NCI-H2227 (cell line): Measurements from ENCODE around the gene RCOR3.
"Not testable (repeated sequence)": the region's sequence is repeated elsewhere in the genome, so short reads cannot be mapped to it uniquely, and the experiment has no call there.

ENCODE experiments used
- DNase-seq: peaks from one replicate; lab custom pipeline; 2025; ENCODE audit not compliant: unreplicated experiment; lab: John Stamatoyannopoulos, UW

Gene RCOR3

DNA sequence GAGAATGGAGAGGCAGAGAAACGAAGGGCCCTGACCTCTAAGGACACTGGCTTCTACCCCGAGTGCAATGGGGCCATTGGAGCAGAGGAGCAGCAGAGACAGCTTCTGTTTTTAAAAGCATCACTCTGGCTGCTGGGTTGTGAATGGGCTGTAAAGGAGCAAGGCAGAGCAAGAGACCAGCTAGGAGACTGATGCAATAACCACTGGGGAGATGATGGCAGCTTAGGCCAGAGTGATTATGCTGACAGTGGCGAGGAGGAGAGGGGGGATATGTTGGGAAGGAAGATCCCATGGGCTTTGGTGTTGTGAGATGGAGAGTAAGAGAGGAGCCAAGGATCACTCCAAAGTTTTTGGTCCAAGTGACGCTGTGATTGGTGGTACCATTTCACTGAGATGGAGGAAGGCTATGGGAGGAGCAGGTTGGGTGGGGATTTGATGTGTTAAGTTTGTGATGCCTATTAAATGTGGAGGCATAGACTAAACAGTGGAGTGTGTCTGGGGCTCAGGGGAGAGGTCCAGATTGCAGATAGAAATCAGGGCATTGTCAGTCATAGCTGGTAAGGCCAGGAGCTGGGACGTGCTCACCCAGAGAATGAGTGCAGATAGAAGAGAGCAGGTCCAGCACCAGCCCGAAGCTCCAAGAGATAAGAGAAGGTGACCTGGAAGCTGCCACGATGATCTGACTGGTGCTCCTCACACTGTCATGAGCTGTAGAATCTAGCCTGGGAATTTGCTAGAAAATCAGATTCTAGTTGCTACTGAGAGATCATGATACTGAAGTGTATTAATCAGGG is 78.5 kb downstream of the RCOR3 start:
- DNase-seq: no peak

DNA sequence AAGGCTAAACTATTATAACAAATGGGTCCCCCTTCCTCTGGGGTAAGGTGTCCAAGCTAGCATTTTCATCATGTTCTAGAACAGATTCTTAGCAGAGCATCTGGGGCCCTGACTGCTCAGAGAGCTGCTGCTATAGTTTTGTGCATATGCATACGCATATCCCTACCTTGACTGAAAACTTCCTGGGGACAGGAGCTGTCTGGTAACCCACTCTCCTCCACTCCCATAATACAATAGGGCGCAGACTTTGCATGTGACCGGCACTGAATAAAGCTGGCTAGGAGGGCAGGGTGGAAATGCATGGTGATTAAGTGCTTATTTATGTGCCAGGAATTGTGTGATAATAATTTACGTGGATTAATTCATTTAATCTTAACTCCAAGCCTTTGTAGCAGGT is 79.1 kb downstream of the RCOR3 start:
- no peak for DNase-seq

DNA sequence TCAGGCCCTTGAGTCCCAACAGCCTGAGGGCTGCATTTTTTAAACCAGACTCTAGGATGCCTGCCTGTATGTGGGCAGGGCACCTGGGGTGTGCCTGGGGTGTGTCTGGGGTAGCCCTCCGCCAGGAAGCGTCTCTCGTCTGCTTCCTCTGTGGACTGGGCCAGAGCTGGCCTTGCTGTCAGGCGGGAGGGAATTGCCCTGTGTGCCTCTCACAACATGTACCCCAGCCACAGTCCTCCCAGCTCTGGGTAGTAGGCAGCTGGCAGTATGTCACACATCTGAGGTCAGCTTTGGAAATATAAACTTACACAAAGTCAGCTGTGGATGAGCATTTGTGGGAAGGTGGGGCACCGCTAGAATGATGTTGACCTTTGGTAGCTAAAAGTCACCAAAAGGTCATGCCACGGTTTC is 80.5 kb downstream of the RCOR3 start:
- DNase-seq: no peak

DNA sequence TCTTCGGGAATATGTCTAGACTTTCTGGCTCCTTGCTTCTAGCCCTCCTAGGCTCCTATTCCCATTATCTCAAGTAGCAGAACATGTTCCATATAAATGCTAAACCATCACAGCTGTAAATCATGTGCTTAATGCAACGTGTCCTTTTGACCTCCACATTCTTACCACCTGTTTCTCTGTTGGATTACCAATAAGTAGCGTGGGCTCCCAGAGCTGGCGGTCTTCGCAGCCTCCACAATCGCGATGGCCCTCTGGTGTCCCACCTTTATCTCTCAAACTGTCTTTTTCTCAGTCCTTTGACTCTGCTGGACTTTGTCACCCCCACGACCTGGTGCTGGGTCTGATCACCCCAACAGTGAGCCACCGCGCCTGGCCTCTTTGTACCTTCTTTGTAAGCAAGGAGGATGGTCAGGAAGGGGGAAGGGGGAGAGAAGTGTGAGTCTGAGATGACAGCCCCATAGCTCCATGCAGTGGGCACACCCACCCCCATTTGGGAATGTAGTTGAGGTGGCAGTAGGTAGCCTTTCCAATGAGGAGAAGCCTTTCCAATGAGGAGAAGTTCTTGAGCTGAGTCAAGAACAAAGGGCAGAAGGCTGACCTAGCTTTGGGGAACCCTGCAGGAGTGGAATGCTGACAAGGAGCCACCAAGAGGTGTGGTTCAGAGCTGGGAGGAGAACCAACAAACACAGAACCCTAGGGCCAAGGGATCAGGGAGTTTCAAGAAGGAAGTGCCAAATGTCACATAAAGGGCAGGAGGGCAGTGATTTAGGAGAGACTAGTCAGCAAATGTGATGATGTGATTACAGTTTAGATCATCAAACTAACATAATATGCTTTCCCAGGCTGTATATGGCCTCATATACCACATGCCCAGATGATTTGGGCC is 81.7 kb downstream of the RCOR3 start:
- DNase-seq: no peak

DNA sequence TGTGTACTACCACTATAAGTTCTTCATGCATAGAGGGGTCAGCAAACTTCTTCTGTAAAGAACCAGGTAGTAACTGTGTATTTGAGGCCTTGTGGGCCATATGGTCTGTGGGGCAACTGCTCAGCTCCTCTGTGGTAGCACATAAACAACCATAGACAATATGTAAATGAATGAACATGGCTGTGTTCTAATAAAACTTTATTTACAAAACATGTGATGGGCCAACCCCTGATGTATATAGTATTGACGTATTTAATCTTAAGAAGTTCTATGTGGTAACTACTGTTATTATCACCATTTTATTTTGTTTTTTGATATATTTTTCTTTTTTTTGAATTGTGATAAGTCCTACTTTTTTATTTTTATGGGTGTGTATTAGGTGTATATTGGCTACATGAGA is 82.8 kb downstream of the RCOR3 start:
- no peak for DNase-seq

DNA sequence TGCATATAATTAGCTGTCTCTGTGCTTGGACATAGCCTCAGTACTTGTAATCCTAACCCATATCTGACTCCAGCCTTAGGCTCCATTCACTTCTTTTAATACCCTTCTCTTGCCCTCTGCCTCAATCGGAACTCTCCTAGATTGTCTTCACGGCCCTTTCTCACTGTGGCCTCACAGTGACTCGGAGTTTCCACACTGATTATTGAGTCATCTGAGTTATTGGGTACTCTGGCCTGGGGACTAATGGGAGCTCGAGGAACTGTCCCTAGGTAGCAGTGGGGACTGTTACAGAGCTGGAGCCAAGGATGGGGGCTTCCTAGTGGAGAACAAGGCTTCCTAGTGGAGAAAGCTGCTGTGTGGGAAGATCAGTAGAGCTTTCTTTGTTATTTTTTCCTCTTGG is 84.4 kb downstream of the RCOR3 start:
- no peak for DNase-seq

DNA sequence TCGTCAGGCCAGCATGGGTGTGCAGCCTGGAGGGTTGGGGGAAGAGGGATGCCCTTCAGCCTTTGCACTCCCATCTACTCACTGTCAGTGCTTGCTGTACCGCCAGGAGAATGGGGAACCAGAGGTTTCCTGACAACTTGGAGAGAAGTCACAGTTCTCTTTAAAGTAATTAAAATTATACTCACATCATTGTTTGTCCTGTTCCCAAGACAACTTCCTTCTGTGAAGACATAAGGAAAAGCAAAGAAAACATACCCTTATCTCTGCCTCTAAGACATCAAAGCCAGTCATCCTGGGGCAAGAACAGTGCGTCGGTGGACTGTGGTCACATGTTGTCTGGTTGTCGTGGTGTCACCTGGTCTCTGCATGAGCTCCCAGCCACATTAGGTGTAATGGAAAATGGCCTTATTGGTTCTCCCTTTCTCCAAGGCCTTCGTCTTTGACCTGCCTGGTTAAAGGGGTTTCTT is 85.0 kb downstream of the RCOR3 start:
- no peak for DNase-seq

DNA sequence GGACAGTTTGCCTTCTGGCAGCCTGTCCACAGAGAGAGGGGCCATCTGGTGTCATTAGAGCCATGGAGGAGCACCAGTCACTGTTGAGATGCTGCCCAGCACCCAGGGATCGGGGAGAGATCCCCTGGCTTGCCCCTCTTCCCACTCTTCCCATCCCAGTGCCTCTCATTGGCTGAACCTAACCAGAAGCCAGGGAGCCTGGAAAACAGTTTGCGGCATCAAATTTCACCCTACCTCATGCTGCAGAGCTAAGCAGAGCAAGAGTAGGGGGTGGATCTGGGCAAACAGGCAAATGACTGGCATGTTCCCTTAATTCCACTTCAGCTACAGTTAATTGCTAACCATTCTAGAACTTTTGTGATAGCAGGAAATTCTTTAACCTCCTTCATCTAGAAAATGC is 86.6 kb downstream of the RCOR3 start:
- DNase-seq: no peak

DNA sequence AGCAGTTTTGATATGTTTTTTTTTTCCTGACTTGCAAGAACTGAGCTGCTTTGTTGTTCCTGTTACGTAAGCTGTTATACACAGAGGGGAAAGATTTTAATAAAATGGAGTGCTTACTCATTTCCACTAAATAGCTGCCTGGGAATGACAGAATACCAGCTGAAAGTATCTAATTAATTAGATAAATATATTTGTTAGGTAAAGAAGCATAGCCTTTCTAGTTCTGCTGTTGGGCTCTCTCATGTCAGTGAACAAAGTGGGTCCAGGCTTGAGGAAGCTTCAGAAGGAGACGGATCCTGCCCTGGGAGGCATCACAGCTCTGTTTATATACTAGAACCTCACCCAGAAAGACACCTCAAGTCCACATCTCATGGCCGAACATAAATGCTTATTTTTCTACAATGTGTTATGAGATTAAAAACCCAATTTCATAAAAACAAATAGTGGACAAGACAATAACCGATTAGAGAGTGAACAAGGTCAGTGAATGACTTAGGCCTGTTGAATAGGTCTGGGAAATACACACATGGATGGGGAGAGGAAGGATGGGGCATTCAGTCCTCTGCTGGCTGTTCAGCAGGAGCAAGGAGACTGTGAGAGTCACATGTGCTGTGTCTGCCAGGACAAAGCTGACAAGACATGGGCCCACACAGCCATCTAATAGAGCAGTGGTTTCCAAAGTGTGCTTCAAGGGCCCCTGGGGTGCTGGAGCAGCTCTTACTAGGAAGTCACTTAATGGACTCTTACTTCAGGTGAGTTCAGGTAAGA is 88.1 kb downstream of the RCOR3 start:
- DNase-seq: no peak

DNA sequence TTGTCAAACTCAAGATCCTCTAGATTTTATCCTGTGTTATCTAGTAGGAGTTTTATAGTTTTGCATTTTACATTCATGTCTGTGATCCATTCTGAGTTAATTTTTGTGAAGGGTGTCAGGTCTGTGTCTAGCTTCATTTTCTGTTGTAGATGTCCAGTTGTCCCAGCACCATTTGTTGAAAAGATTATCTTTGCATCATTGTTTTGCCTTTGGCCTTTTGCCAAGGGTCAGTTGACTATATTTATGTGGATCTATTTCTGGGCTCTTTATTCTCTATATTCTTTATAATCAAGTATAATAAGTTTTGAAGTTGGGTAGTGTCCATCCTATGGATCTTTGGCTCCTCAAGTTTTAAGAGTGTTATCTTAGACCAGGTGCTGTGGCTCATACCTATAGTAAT is 89.4 kb downstream of the RCOR3 start:
- DNase-seq: no peak

DNA sequence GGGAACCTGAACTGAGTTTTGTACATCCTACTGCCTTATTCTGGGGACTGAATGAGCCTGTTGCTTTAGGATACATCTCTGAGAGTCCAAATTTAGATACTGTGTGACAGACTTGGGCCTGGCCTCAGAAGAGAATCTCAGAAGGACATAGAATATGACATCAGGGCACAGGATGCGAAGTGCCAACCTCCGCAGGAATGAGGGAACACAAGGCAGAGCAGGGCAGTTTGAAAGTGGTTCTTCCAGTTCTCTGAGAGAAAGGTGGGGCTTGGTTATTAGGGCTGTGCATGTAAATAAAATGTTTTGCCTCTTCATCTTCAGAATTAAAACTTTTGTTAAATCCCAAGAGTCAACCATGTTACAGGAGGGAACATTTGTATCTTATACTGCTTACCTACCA is 90.6 kb downstream of the RCOR3 start:
- no peak for DNase-seq

DNA sequence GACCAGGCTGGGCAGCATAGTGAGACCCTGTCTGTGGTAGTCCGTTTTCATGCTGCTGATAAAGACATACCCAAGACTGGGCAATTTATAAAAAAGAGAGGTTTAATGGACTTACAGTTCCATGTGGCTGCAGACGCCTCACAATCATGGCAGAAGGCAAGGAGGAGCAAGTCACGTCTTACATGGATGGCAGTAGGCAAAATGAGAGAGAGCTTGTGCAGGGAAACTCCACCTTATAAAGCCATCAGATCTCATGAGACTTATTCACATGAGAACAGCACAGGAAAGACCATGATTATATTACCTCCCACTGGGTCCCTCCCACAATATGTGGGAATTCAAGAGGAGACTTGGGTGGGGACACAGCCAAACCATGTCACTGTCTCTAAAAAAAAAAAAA is 92.9 kb downstream of the RCOR3 start:
- not testable (repeated sequence) for DNase-seq

DNA sequence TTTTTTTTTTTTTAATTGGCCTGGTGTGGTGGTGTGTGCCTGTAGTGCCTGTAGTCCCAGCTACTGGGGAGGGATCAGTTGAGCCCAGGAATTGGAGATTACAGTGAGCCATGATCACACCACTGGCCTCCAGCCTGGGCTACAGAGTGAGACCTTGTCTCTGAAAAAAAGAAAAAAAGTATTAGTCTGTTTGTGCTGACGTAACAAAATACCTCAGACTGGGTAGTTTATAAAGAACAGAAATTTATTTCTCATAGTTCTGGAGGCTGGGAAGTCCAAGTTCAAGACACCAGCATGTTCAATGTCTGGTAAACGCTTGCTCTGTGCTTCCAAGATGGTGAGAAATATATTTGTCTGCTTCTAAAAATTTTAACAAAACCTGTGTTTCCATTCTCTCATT is 93.3 kb downstream of the RCOR3 start:
- DNase-seq: no peak

DNA sequence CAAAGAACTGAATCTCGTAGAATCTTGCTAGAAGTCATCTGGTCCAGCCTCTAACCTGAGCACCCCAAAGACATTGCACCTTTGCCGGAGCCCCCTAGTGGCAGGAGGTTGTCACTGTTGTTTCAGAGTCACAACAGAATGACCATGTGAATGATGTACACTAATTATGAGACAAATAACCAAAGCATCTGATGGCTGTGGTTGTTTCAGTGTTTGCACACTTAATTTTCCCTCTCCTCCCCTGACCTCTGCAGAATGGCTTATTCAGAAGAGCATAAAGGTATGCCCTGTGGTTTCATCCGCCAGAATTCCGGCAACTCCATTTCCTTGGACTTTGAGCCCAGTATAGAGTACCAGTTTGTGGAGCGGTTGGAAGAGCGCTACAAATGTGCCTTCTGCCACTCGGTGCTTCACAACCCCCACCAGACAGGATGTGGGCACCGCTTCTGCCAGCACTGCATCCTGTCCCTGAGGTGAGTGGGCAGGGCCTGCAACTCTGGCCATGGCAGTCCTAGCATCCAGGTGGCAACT is 93.9 kb downstream of the RCOR3 start:
- peak; percentile 40 for DNase-seq

DNA sequence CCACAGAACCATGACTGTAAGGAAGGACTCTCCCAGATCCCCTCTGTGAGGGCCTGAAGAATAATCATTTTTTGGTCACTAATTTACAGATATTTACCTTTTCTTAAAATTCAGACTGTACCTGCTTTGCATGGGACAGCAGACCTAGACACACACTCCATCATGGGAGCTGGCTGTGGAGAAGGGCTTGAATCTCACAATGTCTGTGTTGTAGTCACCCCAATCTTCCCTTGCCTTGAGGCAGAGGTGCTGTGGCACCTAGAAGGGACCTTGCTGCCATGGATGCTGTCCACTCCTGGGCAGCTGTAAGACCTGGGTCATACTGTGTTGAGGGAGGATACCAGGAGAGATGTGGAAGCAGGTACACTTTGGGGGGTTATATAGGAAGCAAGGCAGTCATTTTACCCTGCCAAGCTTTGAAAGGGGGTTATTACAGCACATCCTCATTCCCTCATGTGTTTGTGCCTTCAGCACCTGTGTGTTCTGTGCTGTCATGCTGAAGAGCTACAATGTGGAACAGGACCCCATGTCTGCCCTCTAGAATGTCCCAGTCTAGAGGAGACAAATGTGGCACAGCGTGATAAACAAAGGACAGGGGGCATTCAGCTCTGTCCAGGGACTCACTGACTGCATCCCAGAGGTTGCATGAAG is 94.5 kb downstream of the RCOR3 start:
- no peak for DNase-seq

DNA sequence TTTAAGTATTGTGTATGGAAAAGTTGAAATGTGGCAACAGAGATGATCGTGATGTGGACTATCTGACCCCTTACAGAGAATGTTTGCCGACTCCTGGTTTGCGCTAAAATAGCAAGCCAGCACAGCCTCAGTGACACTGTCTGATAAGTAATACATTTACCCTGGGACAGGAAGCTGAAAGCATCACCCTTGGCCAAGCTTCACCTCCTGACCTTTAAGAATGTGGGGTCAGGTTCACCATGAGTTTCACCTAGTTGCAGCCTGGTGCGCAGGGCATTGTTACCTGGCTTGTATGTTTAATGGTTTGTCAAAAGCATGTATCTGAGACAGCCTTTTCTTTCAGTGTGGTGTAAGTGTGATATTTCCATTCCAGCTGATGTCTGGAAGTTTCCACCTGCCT is 96.7 kb downstream of the RCOR3 start:
- DNase-seq: no peak

DNA sequence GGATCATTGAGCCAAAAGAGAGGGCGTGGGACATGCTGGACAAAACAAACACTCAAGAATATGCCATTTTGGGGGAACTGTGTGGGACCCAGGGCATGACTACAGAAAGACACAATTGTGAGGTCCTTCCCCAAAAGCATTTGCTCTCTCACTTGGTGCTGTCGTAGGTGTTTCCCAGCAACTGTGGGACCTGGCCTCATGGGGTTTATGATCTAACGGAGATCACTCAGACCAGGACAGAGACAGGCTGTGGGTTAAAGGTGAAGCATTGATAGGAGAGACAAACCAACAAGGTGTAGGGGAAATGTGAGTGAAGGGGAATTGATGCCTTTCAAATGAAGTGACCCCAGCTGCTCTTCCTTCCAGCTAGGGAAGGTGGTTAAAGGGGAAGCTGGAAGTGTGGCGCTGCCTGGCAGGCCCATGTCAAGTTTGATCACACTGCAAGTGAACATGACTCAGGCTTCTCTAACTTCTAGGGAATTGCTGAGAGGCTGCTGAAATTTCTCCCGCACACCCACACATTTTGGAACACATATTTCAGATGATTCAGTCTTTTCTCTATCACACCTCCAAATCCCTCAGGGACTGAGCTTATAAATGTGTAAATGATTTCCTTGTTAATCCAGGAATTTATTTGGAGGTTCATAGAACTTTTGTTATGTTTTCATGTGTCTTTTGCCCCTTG is 97.7 kb downstream of the RCOR3 start:
- DNase-seq: no peak

DNA sequence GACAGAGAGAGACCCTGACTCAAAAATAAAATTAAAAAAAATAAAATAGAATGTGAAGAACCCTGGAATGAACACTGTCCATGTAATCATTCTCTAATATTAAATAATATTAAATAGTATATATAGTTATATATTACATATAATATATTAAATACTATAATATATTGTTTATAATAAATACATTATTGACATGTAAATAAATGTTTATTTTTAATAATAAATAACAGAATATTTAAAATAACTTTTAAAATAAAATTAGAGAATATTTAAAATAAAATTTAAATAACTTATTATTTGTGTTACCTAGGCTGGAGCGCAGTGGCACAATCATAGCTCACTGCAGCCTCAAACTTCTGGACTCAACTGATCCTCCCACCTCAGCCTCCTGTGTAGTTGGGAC is 99.5 kb downstream of the RCOR3 start:
- no peak for DNase-seq

DNA sequence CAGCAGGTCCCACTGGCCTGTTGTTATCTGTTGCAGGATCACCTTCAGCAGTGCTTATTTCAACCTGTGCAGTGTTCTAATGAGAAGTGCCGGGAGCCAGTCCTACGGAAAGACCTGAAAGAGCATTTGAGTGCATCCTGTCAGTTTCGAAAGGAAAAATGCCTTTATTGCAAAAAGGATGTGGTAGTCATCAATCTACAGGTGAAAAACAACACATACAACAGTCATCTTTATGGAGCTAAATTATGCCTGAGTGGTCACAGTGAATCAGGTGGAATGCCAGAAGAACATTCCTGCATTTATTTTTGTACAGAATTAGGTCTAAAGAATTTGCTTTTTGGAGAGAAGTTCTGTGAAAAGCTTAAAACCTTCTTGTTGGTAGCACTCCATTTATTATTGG is 100.7 kb downstream of the RCOR3 start:
- DNase-seq: no peak

DNA sequence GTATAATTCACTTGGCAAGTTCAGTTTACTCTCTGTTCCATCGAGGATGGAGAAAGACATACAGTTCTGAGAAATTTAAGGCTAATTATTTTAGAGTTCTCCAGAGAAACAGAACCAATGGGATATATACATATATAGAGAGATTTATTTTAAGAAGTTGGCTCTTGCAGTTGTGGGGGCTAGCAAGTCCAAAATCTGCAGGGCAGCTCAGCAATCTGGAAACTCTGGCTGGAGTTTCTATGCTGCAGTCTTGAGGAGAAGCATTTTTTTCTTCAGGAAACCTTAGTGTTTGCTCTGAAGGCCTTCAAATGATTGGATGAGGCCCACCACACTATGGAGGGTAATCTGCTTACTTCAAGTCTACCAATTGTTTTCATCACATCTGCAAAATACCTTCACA is 102.0 kb downstream of the RCOR3 start:
- DNase-seq: no peak
